Adrenal gland (tissue), 5 donors: Measurements from ENCODE around the gene QPCT.

Experiments
- CTCF ChIP-seq, 6 experiments: fragments of 450-650 bp in 4 of 6; fragments of 200-600 bp in 2 of 6; sonication (generic) in 1 of 6; IDR thresholded peaks; 1 replicate in 5 of 6; 2 replicates in 1 of 6; pipeline versions ENCODE4 v1.5.1 to v1.8.0; 2016 to 2021; ENCODE audit warnings: antibody characterized with exemption in 6 of 6, mild to moderate bottlenecking in 2 of 6, moderate library complexity in 1 of 6
- POLR2A ChIP-seq, 2 donors: fragments of 450-650 bp; IDR thresholded peaks; one replicate each; pipeline ENCODE4 v1.6.1; 2017; ENCODE audit warnings: antibody characterized with exemption in 2 of 2, mild to moderate bottlenecking in 2 of 2, moderate library complexity in 1 of 2
- donor health status: DM: no; HTN: no; CAD: no.

- no peak for TF ChIP-seq CTCF (IDR thresholded peaks at IDR 0.05)
- no peak for TF ChIP-seq POLR2A (IDR thresholded peaks at IDR 0.05)
Measured at GRCh38 chr2:37366773-37367172, 22.3 kb downstream of the QPCT start.
